NCI-H2029 treated with DMSO at 0.1 percent for 48 hours (cell line): ENCODE results near the gene C2CD5.
"Not testable (repeated sequence)": the region's sequence is repeated elsewhere in the genome, so short reads cannot be mapped to it uniquely, and the experiment has no call there.

ENCODE experiments used
- DNase-seq: peaks from one replicate; lab custom pipeline; 2025; lab: John Stamatoyannopoulos, UW

Gene C2CD5

GRCh38 chr12:22535038-22535437 lies 9.3 kb downstream of the C2CD5 start:
- DNase-seq = no peak

GRCh38 chr12:22533155-22533554 lies 11.2 kb downstream of the C2CD5 start:
- DNase-seq = no peak

GRCh38 chr12:22532317-22532716 lies 12.0 kb downstream of the C2CD5 start:
- DNase-seq = no peak

GRCh38 chr12:22531205-22531604 lies 13.1 kb downstream of the C2CD5 start:
- no peak for DNase-seq

- no peak for DNase-seq
These were observed 14.9 kb downstream of the C2CD5 start for GRCh38 chr12:22529281-22530060.

- no peak for DNase-seq
These were observed 16.3 kb downstream of the C2CD5 start for GRCh38 chr12:22527999-22528398.

GRCh38 chr12:22526836-22527235 lies 17.5 kb downstream of the C2CD5 start:
- DNase-seq = no peak

- DNase-seq = no peak
These were observed 18.9 kb downstream of the C2CD5 start for GRCh38 chr12:22525426-22525825.

GRCh38 chr12:22518998-22519397 lies 25.3 kb downstream of the C2CD5 start:
- DNase-seq = no peak

- peak; percentile 83 for DNase-seq
These were observed 26.2 kb downstream of the C2CD5 start for GRCh38 chr12:22518060-22518719.

- DNase-seq = no peak
These were observed 29.5 kb downstream of the C2CD5 start for GRCh38 chr12:22514875-22515274.

- DNase-seq = no peak
These were observed 38.5 kb downstream of the C2CD5 start for GRCh38 chr12:22505826-22506225.

- DNase-seq = no peak
These were observed 44.2 kb downstream of the C2CD5 start for GRCh38 chr12:22500100-22500499.

- no peak for DNase-seq
These were observed 44.9 kb downstream of the C2CD5 start for GRCh38 chr12:22499445-22499844.

GRCh38 chr12:22494319-22494718 lies 50.0 kb downstream of the C2CD5 start:
- no peak for DNase-seq

- no peak for DNase-seq
These were observed 53.3 kb downstream of the C2CD5 start for GRCh38 chr12:22491034-22491433.

GRCh38 chr12:22488478-22488877 lies 55.9 kb downstream of the C2CD5 start:
- no peak for DNase-seq

- not testable (repeated sequence) for DNase-seq
These were observed 56.7 kb downstream of the C2CD5 start for GRCh38 chr12:22487683-22488082.

- DNase-seq = peak; percentile 13
These were observed 62.7 kb downstream of the C2CD5 start for GRCh38 chr12:22481547-22482104.

GRCh38 chr12:22480814-22481213 lies 63.5 kb downstream of the C2CD5 start:
- not testable (repeated sequence) for DNase-seq

GRCh38 chr12:22480016-22480415 lies 64.3 kb downstream of the C2CD5 start:
- DNase-seq = no peak

- DNase-seq = no peak
These were observed 66.5 kb downstream of the C2CD5 start for GRCh38 chr12:22477894-22478287.

GRCh38 chr12:22477166-22477893 lies 67.0 kb downstream of the C2CD5 start:
- no peak for DNase-seq
